ENCODE data around the gene GSTK1.

GSTK1 gene

DNA sequence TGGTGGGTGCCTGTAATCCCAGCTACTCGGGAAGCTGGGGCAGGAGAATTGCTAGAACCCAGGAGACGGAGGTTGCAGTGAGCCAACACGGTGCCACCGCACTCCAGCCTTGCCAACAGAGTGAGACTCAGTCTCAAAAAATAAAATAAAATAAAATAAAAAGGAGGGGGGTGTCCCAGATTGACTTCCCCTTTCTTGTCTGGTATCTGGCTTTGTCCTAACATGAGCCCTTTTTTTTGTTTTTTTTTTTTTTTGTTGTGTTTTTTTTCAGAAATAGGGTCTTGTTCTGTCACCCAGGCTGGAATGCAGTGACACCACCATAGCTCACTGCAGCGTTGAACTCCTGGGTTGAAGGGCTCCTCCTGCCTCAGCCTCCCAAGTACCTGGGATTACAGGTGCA, 29.6 kb downstream of the GSTK1 start:
- H3K4me3 ChIP-seq (ENCODE audit: low read length), result no peak overlapping the region
- peaks cover 92% of the 10 kb centered on the region for H3K36me3 ChIP-seq (ENCODE audit: control insufficient read depth, low read length)
- peaks cover 69% of the 10 kb centered on the region for H3K4me1 ChIP-seq (ENCODE audit: control insufficient read depth, low read length)
- no peak overlapping the region for H3K27ac ChIP-seq (ENCODE audit: low read depth, low read length)
- TF ChIP-seq, protein P1, sequence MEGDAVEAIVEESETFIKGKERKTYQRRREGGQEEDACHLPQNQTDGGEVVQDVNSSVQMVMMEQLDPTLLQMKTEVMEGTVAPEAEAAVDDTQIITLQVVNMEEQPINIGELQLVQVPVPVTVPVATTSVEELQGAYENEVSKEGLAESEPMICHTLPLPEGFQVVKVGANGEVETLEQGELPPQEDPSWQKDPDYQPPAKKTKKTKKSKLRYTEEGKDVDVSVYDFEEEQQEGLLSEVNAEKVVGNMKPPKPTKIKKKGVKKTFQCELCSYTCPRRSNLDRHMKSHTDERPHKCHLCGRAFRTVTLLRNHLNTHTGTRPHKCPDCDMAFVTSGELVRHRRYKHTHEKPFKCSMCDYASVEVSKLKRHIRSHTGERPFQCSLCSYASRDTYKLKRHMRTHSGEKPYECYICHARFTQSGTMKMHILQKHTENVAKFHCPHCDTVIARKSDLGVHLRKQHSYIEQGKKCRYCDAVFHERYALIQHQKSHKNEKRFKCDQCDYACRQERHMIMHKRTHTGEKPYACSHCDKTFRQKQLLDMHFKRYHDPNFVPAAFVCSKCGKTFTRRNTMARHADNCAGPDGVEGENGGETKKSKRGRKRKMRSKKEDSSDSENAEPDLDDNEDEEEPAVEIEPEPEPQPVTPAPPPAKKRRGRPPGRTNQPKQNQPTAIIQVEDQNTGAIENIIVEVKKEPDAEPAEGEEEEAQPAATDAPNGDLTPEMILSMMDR (IDR thresholded peaks at IDR 0.05; ENCODE audit: low read depth, low read length, poor library complexity, severe bottlenecking), result no peak
- no peak for TF ChIP-seq EZH2phosphoT487 (IDR thresholded peaks at IDR 0.05; ENCODE audit: borderline replicate concordance, low read length)
- peaks cover 4% of the 10 kb centered on the region for H3F3A ChIP-seq (ENCODE audit: control insufficient read depth, insufficient read depth)
- no peaks in the 10 kb centered on the region for H3K9me3 ChIP-seq (ENCODE audit: control insufficient read depth, insufficient read depth, low read length)
- peaks cover 90% of the 10 kb centered on the region for H3K79me2 ChIP-seq (ENCODE audit: control insufficient read depth, low read length)
- no peak overlapping the region for H3K4me2 ChIP-seq (ENCODE audit: low read length)
- H4K20me1 ChIP-seq (ENCODE audit: control insufficient read depth, insufficient read depth, low read depth, low read length), result peaks cover 40% of the 10 kb centered on the region
- H3K9me2 ChIP-seq (replicated peaks; ENCODE audit: control insufficient read depth, low read length), result no peaks in the 10 kb centered on the region
- H3K27me3 ChIP-seq (ENCODE audit: control insufficient read depth, low read length), result no peaks in the 10 kb centered on the region

DNA sequence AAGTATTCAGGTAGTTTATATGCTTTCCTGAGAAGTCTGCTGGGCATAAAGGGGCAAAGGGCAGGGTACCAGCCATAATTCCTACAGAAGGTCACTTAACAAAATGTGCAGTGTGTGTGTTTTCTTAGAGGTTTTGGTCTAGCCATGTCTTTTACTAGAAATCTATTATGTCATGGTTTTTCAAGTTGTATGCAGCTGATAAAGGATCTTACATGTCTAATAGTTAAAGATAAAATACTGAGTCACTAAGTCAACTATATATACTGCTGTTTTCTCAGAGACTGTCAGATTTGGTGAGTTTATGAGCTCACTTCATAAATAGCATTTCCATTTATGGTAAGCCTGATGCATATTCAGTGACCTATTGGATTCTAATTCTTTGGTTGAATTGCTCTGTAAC, 32.6 kb downstream of the GSTK1 start:
- H4K20me1 ChIP-seq (ENCODE audit: control insufficient read depth, insufficient read depth, low read depth, low read length), result peaks cover 28% of the 10 kb centered on the region
- 0 out of 2 replicates have a peak overlapping the region, but pooled peaks have one; percentile 3 for H3K4me2 ChIP-seq (ENCODE audit: low read length)
- H3K9me2 ChIP-seq (replicated peaks; ENCODE audit: control insufficient read depth, low read length), result no peaks in the 10 kb centered on the region
- peaks cover 9% of the 10 kb centered on the region for H3F3A ChIP-seq (ENCODE audit: control insufficient read depth, insufficient read depth)
- no peak overlapping the region for H3K27ac ChIP-seq (ENCODE audit: low read depth, low read length)
- peaks cover 97% of the 10 kb centered on the region for H3K36me3 ChIP-seq (ENCODE audit: control insufficient read depth, low read length)
- H3K4me3 ChIP-seq (ENCODE audit: low read length), result no peak overlapping the region
- H3K9me3 ChIP-seq (ENCODE audit: control insufficient read depth, insufficient read depth, low read length), result no peaks in the 10 kb centered on the region
- H3K4me1 ChIP-seq (ENCODE audit: control insufficient read depth, low read length), result peaks cover 53% of the 10 kb centered on the region
- peaks cover 81% of the 10 kb centered on the region for H3K79me2 ChIP-seq (ENCODE audit: control insufficient read depth, low read length)
- TF ChIP-seq, protein P1 (IDR thresholded peaks at IDR 0.05; ENCODE audit: low read depth, low read length, poor library complexity, severe bottlenecking), result no peak
- no peak for TF ChIP-seq EZH2phosphoT487 (IDR thresholded peaks at IDR 0.05; ENCODE audit: borderline replicate concordance, low read length)
- no peaks in the 10 kb centered on the region for H3K27me3 ChIP-seq (ENCODE audit: control insufficient read depth, low read length)

DNA sequence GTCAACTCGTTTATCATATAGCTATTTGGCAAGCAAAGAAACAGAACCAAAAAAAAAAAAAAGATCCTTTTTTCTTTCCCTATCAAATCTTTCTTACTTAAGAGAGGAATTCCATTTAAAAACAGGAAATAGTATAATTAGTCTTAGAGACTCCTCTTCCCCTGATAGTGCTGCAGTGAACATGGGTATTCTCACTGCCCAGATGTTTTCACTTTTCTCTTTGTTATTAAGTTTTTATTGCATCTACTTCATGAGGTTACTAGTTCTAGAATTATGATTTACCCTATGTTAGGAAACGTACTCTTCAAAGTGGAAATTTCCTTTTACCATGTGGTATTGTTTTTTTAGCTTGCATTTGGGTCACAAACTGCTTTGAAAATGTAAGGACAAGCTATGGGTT, 33.4 kb downstream of the GSTK1 start:
- Histone ChIP-seq H3K9me3 (ENCODE audit: control insufficient read depth, insufficient read depth, low read length) (no peaks in the 10 kb centered on the region), H3K4me2 (ENCODE audit: low read length) (0 out of 2 replicates have a peak overlapping the region, but pooled peaks have one; percentile 3), H3F3A (ENCODE audit: control insufficient read depth, insufficient read depth) (peaks cover 11% of the 10 kb centered on the region), H3K9me2 (replicated peaks; ENCODE audit: control insufficient read depth, low read length) (no peaks in the 10 kb centered on the region), H3K79me2 (ENCODE audit: control insufficient read depth, low read length) (peaks cover 73% of the 10 kb centered on the region), H4K20me1 (ENCODE audit: control insufficient read depth, insufficient read depth, low read depth, low read length) (peaks cover 23% of the 10 kb centered on the region), H3K4me1 (ENCODE audit: control insufficient read depth, low read length) (peaks cover 47% of the 10 kb centered on the region), H3K27me3 (ENCODE audit: control insufficient read depth, low read length) (no peaks in the 10 kb centered on the region), H3K36me3 (ENCODE audit: control insufficient read depth, low read length) (peaks cover 97% of the 10 kb centered on the region), H3K27ac (ENCODE audit: low read depth, low read length) (no peak overlapping the region), H3K4me3 (ENCODE audit: low read length) (no peak overlapping the region)
- no peak for TF ChIP-seq EZH2phosphoT487 (IDR thresholded peaks at IDR 0.05; ENCODE audit: borderline replicate concordance, low read length)
- TF ChIP-seq, protein P1 (IDR thresholded peaks at IDR 0.05; ENCODE audit: low read depth, low read length, poor library complexity, severe bottlenecking), result no peak
